ENCODE measurements around the gene PTPN14.
"Not testable (repeated sequence)": the region's sequence is repeated elsewhere in the genome, so short reads cannot be mapped to it uniquely, and the experiment has no call there.

The PTPN14 gene

GRCh38 chr1:214506972-214507431 lies 44.4 kb downstream of the PTPN14 start:
- DNase-seq: no peak

- DNase-seq: no peak
Observed at GRCh38 chr1:214505134-214505533, 46.3 kb downstream of the PTPN14 start.

- DNase-seq: no peak
Observed at GRCh38 chr1:214504330-214504729, 47.1 kb downstream of the PTPN14 start.

- no peak for DNase-seq
Observed at GRCh38 chr1:214503553-214503952, 47.8 kb downstream of the PTPN14 start.

- DNase-seq: no peak
Observed at GRCh38 chr1:214500340-214501055, 50.9 kb downstream of the PTPN14 start.

GRCh38 chr1:214499732-214500131 lies 51.7 kb downstream of the PTPN14 start:
- DNase-seq: no peak

GRCh38 chr1:214498021-214498420 lies 53.4 kb downstream of the PTPN14 start:
- no peak for DNase-seq

- no peak for DNase-seq
Observed at GRCh38 chr1:214496126-214496525, 55.3 kb downstream of the PTPN14 start.

GRCh38 chr1:214494706-214495105 lies 56.7 kb downstream of the PTPN14 start:
- no peak for DNase-seq

GRCh38 chr1:214494179-214494578 lies 57.2 kb downstream of the PTPN14 start:
- not testable (repeated sequence) for DNase-seq

- no peak for DNase-seq
Observed at GRCh38 chr1:214493126-214493796, 58.1 kb downstream of the PTPN14 start.

GRCh38 chr1:214492401-214493075 lies 58.9 kb downstream of the PTPN14 start:
- DNase-seq: no peak

- no peak for DNase-seq
Observed at GRCh38 chr1:214491468-214492146, 59.8 kb downstream of the PTPN14 start.

- no peak for DNase-seq
Observed at GRCh38 chr1:214485151-214485550, 66.3 kb downstream of the PTPN14 start.

GRCh38 chr1:214483180-214483579 lies 68.2 kb downstream of the PTPN14 start:
- not testable (repeated sequence) for DNase-seq

- not testable (repeated sequence) for DNase-seq
Observed at GRCh38 chr1:214481983-214482634, 69.3 kb downstream of the PTPN14 start.

GRCh38 chr1:214476986-214477870 lies 74.2 kb downstream of the PTPN14 start:
- DNase-seq: no peak

GRCh38 chr1:214476229-214476985 lies 75.0 kb downstream of the PTPN14 start:
- no peak for DNase-seq

GRCh38 chr1:214475746-214476145 lies 75.7 kb downstream of the PTPN14 start:
- no peak for DNase-seq

GRCh38 chr1:214475331-214475730 lies 76.1 kb downstream of the PTPN14 start:
- no peak for DNase-seq

GRCh38 chr1:214474467-214474866 lies 76.9 kb downstream of the PTPN14 start:
- DNase-seq: no peak

All from activated CD8-positive, alpha-beta memory T cell treated with anti-CD3 and anti-CD28 coated beads, Interleukin-2, amount 50 U/mL, for 4 hours (primary cell).